ENCODE results near the gene RCHY1. TPM values are rescaled to one million over a fixed set of nuclear protein-coding genes. Genes with fewer than 3 reads are reported as not detected.

RCHY1 gene
- total RNA-seq (2014; rRNA removed; shearing (Covaris generic)) (42.9 and 50.9 TPM in 2 replicates), polyA plus RNA-seq (2016; fragmentation: Nextera tagmentation; extraction: Ambion mirVana) (43.8 and 46.5 TPM in 2 replicates)
- long read RNA-seq, full-length matches to known transcripts: 59 of 74 reads
- long read RNA-seq, partial matches to known transcripts: 0 of 74 reads
- long read RNA-seq, other reads (novel, unspliced or antisense): 15 of 74 reads

DNA sequence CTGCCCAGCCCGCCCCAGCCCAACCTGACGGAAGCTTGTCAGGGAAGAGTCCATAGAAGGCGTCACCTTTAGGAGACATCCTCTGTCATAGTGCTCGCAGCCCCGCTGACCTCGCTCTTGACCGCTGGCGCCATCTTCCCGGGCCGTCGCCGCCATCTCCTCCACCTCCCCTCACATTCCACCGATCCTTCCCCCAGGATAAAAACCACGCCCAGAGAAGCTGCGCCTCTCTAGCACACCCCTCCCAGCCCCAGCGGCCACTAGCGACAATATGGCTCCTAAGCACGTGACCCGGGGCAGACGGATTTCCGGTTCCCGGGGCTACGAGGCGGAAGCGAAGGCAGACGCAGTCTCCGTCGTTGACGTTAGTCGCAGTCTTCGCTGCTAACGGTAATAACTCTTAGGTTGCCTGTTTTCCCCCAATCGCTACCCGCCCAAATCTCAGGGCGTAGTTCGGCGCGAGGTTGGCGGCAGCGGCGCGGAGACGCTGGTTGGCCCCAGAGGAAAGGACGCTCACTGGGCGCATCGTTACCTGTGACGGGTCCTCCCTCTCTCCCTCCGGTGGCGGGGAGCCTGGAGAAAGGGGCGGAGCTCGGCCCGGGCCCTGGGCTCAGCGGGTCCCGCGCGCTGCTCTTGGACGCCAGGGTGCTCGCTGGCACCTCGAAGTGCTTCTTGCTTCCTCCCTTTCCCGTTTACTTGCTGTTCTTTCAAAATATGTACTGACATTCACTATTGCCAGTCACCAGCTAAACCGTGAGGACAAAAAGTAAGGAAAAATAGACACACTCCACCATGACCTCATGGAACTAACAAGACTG lies at the start of gene RCHY1, which contains the start of gene THAP6:
RCHY1 (minus strand) TSS at position 273 of the 818 bp plus-strand sequence; CDS start at position 156, 117 bp downstream.
THAP6 (plus strand) TSS at position 343 of the 818 bp plus-strand sequence. CDS start 980 bp downstream, outside the sequence.
- Histone ChIP-seq H3K4me2 (peak within 1 kb of the TSS; percentile 97), H4K20me1 (replicated peaks; ENCODE audit: insufficient read depth) (peaks cover 15% of the 10 kb centered on the region; the same call in 1 of the 2 replicates), H3K4me1 (ENCODE audit: insufficient read depth) (peaks cover 38% of the 10 kb centered on the region), H2AFZ (peak within 1 kb of the TSS; percentile 95), H3K27me3 (ENCODE audit: insufficient read depth) (no peaks in the 10 kb centered on the region), H3K27ac (ENCODE audit: low read depth) (peak within 1 kb of the TSS; percentile 92), H3K9me2 (ENCODE audit: insufficient read depth) (no peaks in the 10 kb centered on the region), H3F3A (replicated peaks; ENCODE audit: low read depth) (no peaks in the 10 kb centered on the region), H3K4me3 (peak within 1 kb of the TSS; percentile 87), H3K79me2 (replicated peaks; ENCODE audit: insufficient read depth) (peaks cover 40% of the 10 kb centered on the region), H3K36me3 (ENCODE audit: insufficient read depth) (peaks cover 18% of the 10 kb centered on the region; the same call in 1 of the 2 replicates)
- Mint-ChIP-seq H3K4me1 (peaks cover 23% of the 10 kb centered on the region), H3K36me3 (ENCODE audit: low read depth) (peaks cover 37% of the 10 kb centered on the region), H3K9me3 (no peaks in the 10 kb centered on the region; the same call in 2 of the 3 replicates), H3K27me3 (ENCODE audit: insufficient read depth, low read depth, poor library complexity) (peaks cover 7% of the 10 kb centered on the region), H3K27ac (peak within 1 kb of the TSS; percentile 79), H3K4me3 (no peak within 1 kb of the TSS; the same call in 1 of the 3 replicates)
- DNase-seq (ENCODE audit: low spot score) (peak; percentile 99), ATAC-seq (peak; percentile 95)
- TF ChIP-seq, protein P1, sequence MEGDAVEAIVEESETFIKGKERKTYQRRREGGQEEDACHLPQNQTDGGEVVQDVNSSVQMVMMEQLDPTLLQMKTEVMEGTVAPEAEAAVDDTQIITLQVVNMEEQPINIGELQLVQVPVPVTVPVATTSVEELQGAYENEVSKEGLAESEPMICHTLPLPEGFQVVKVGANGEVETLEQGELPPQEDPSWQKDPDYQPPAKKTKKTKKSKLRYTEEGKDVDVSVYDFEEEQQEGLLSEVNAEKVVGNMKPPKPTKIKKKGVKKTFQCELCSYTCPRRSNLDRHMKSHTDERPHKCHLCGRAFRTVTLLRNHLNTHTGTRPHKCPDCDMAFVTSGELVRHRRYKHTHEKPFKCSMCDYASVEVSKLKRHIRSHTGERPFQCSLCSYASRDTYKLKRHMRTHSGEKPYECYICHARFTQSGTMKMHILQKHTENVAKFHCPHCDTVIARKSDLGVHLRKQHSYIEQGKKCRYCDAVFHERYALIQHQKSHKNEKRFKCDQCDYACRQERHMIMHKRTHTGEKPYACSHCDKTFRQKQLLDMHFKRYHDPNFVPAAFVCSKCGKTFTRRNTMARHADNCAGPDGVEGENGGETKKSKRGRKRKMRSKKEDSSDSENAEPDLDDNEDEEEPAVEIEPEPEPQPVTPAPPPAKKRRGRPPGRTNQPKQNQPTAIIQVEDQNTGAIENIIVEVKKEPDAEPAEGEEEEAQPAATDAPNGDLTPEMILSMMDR (conservative IDR thresholded peaks at IDR 0.05; ENCODE audit: low read depth in 2 of 2): peak in 1 of 2 experiments; percentile 4; a peak in 1 of 4 replicates
- TF ChIP-seq POLR2AphosphoS5 (IDR thresholded peaks at IDR 0.05; ENCODE audit: low read depth) (peak; percentile 98), EZH2phosphoT487 (IDR thresholded peaks at IDR 0.05; ENCODE audit: unreplicated experiment) (no peak), NANOG (IDR thresholded peaks at IDR 0.05; ENCODE audit: borderline replicate concordance) (no peak), ZNF114 (CRISPR knock-in tag; IDR thresholded peaks at IDR 0.05) (no peak), EZH2 (IDR thresholded peaks at IDR 0.05; ENCODE audit: low read depth, unreplicated experiment) (no peak), JUNB (IDR thresholded peaks at IDR 0.05; ENCODE audit: unreplicated experiment) (no peak), ZNF331 (CRISPR knock-in tag; IDR thresholded peaks at IDR 0.05; ENCODE audit: low read depth) (no peak), CREB1 (CRISPR knock-in tag; IDR thresholded peaks at IDR 0.05; ENCODE audit: low read depth) (peak; percentile 30; the same call in 1 of the 2 replicates), STAT1 (IDR thresholded peaks at IDR 0.05; ENCODE audit: unreplicated experiment) (no peak)
- TF ChIP-seq, protein P2, sequence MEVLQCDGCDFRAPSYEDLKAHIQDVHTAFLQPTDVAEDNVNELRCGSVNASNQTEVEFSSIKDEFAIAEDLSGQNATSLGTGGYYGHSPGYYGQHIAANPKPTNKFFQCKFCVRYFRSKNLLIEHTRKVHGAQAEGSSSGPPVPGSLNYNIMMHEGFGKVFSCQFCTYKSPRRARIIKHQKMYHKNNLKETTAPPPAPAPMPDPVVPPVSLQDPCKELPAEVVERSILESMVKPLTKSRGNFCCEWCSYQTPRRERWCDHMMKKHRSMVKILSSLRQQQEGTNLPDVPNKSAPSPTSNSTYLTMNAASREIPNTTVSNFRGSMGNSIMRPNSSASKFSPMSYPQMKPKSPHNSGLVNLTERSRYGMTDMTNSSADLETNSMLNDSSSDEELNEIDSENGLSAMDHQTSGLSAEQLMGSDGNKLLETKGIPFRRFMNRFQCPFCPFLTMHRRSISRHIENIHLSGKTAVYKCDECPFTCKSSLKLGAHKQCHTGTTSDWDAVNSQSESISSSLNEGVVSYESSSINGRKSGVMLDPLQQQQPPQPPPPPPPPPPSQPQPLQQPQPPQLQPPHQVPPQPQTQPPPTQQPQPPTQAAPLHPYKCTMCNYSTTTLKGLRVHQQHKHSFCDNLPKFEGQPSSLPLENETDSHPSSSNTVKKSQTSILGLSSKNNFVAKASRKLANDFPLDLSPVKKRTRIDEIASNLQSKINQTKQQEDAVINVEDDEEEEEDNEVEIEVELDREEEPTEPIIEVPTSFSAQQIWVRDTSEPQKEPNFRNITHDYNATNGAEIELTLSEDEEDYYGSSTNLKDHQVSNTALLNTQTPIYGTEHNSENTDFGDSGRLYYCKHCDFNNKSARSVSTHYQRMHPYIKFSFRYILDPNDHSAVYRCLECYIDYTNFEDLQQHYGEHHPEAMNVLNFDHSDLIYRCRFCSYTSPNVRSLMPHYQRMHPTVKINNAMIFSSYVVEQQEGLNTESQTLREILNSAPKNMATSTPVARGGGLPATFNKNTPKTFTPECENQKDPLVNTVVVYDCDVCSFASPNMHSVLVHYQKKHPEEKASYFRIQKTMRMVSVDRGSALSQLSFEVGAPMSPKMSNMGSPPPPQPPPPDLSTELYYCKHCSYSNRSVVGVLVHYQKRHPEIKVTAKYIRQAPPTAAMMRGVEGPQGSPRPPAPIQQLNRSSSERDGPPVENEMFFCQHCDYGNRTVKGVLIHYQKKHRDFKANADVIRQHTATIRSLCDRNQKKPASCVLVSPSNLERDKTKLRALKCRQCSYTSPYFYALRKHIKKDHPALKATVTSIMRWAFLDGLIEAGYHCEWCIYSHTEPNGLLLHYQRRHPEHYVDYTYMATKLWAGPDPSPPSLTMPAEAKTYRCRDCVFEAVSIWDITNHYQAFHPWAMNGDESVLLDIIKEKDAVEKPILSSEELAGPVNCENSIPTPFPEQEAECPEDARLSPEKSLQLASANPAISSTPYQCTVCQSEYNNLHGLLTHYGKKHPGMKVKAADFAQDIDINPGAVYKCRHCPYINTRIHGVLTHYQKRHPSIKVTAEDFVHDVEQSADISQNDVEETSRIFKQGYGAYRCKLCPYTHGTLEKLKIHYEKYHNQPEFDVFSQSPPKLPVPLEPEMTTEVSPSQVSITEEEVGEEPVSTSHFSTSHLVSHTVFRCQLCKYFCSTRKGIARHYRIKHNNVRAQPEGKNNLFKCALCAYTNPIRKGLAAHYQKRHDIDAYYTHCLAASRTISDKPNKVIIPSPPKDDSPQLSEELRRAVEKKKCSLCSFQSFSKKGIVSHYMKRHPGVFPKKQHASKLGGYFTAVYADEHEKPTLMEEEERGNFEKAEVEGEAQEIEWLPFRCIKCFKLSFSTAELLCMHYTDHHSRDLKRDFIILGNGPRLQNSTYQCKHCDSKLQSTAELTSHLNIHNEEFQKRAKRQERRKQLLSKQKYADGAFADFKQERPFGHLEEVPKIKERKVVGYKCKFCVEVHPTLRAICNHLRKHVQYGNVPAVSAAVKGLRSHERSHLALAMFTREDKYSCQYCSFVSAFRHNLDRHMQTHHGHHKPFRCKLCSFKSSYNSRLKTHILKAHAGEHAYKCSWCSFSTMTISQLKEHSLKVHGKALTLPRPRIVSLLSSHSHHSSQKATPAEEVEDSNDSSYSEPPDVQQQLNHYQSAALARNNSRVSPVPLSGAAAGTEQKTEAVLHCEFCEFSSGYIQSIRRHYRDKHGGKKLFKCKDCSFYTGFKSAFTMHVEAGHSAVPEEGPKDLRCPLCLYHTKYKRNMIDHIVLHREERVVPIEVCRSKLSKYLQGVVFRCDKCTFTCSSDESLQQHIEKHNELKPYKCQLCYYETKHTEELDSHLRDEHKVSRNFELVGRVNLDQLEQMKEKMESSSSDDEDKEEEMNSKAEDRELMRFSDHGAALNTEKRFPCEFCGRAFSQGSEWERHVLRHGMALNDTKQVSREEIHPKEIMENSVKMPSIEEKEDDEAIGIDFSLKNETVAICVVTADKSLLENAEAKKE (CRISPR knock-in tag; IDR thresholded peaks at IDR 0.05): no peak
- TF ChIP-seq, protein P3, sequence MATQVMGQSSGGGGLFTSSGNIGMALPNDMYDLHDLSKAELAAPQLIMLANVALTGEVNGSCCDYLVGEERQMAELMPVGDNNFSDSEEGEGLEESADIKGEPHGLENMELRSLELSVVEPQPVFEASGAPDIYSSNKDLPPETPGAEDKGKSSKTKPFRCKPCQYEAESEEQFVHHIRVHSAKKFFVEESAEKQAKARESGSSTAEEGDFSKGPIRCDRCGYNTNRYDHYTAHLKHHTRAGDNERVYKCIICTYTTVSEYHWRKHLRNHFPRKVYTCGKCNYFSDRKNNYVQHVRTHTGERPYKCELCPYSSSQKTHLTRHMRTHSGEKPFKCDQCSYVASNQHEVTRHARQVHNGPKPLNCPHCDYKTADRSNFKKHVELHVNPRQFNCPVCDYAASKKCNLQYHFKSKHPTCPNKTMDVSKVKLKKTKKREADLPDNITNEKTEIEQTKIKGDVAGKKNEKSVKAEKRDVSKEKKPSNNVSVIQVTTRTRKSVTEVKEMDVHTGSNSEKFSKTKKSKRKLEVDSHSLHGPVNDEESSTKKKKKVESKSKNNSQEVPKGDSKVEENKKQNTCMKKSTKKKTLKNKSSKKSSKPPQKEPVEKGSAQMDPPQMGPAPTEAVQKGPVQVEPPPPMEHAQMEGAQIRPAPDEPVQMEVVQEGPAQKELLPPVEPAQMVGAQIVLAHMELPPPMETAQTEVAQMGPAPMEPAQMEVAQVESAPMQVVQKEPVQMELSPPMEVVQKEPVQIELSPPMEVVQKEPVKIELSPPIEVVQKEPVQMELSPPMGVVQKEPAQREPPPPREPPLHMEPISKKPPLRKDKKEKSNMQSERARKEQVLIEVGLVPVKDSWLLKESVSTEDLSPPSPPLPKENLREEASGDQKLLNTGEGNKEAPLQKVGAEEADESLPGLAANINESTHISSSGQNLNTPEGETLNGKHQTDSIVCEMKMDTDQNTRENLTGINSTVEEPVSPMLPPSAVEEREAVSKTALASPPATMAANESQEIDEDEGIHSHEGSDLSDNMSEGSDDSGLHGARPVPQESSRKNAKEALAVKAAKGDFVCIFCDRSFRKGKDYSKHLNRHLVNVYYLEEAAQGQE (IDR thresholded peaks at IDR 0.05; ENCODE audit: unreplicated experiment): peak; percentile 46
